A673 (cell line): ENCODE measurements around the gene YKT6.

Source experiments
- CTCF ChIP-seq: fragments of 300-800, 200-600 bp; sonication (generic); conservative IDR thresholded peaks from 2 replicates; pipeline ENCODE4 v1.5.1; 2017; ENCODE audit warnings: low read depth, mild to moderate bottlenecking, antibody characterized with exemption, low read length, moderate library complexity, mixed read lengths
- EZH2 ChIP-seq: fragments of 200-600 bp; sonication (generic); IDR thresholded peaks from 2 replicates; pipeline ENCODE4 v1.6.1; 2017; ENCODE audit warnings: borderline replicate concordance, low read depth, mild to moderate bottlenecking, mixed read lengths, antibody characterized with exemption, low read length; ENCODE audit not compliant: poor library complexity, severe bottlenecking

GRCh38 chr7:44226396-44226753 is 25.6 kb downstream of the YKT6 start:
- TF ChIP-seq CTCF (no peak), EZH2 (no peak)
